ENCODE measurements around the gene FOXP4.

FOXP4 gene

DNA sequence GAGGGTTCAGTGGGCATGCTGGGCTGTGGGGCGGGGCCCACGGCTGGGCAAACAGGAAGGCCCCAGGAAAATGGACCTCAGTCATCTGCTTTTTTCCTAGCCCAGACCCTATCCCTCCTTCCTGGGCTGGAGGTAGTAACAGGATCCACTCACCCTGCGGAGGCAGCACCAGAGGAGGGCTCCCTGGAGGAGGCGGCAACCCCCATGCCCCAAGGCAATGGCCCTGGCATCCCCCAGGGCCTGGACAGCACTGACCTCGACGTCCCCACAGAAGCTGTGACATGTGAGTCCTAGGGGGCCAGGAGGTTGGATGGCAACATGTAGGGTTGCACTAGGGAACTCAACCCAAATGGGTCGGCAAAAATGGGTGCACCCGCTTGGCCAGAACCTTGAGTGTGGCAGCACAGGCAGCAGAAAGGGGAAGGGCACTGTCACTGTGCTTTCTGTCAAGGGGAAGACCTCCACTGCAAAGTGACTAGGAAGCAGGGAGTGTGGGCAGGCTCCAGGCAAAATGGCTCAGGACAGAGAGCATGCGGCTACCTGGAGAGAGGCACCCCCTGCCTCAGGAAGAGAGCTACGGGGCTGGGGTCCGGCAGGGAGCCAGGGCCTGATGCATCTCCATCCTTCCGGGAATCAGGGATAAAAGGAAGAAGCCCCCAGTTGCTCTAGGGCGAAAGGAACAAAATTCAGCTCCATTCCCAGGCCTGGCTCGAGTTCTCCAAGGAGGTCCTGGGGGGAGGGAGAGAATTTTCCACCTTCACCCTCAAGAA is 100.0 kb downstream of the FOXP4 start:
- peaks cover 6% of the 10 kb centered on the region for H3K4me1 ChIP-seq (ENCODE audit: control insufficient read depth, insufficient read depth, low read length)
- H3K36me3 ChIP-seq (ENCODE audit: control insufficient read depth in 2 of 2, insufficient read depth in 2 of 2, low read length in 2 of 2): no peaks in the 10 kb centered on the region
- H3K4me3 ChIP-seq (ENCODE audit: low read length in 2 of 2): no peak overlapping the region
- no peaks in the 10 kb centered on the region for H3K9me3 ChIP-seq (ENCODE audit: control insufficient read depth in 2 of 2, low read length in 2 of 2)
- H3K27ac ChIP-seq (ENCODE audit: low read length): no peak overlapping the region
- no peak overlapping the region for H3K9ac ChIP-seq (ENCODE audit: low read length in 2 of 2)
- H3K27me3 ChIP-seq (ENCODE audit: control insufficient read depth in 1 of 2, insufficient read depth in 2 of 2, low read length in 2 of 2): peaks cover 0 to 2% of the 10 kb centered on the region in 2 donors

DNA sequence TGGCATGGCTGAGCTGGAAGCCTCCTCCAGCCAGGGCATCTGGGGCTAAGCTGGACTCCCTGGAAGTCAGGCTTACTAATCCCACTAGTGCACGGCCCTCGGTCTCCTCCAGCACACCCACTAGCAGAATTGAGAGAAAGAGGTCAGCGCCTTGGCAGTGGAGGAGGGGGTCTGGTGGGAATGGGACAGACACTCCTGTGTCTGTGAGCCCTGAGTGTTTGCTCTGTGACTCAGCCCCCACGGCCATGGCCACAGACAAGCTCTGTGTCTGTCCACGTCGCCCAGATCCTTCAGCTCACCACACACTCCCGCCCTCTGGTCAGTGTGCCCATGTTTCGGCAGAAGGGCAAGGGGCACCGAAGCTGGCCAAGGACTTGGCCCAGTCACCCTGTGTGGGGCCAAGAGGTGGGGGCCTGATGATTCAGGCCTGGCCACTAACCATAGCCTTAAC is 100.9 kb downstream of the FOXP4 start:
- no peak overlapping the region for H3K9ac ChIP-seq (ENCODE audit: low read length in 2 of 2)
- H3K4me1 ChIP-seq (ENCODE audit: control insufficient read depth, insufficient read depth, low read length): peaks cover 6% of the 10 kb centered on the region
- no peak overlapping the region for H3K27ac ChIP-seq (ENCODE audit: low read length)
- no peaks in the 10 kb centered on the region for H3K9me3 ChIP-seq (ENCODE audit: control insufficient read depth in 2 of 2, low read length in 2 of 2)
- H3K27me3 ChIP-seq (ENCODE audit: control insufficient read depth in 1 of 2, insufficient read depth in 2 of 2, low read length in 2 of 2): peaks cover 0 to 2% of the 10 kb centered on the region in 2 donors
- no peak overlapping the region for H3K4me3 ChIP-seq (ENCODE audit: low read length in 2 of 2)
- no peaks in the 10 kb centered on the region for H3K36me3 ChIP-seq (ENCODE audit: control insufficient read depth in 2 of 2, insufficient read depth in 2 of 2, low read length in 2 of 2)

DNA sequence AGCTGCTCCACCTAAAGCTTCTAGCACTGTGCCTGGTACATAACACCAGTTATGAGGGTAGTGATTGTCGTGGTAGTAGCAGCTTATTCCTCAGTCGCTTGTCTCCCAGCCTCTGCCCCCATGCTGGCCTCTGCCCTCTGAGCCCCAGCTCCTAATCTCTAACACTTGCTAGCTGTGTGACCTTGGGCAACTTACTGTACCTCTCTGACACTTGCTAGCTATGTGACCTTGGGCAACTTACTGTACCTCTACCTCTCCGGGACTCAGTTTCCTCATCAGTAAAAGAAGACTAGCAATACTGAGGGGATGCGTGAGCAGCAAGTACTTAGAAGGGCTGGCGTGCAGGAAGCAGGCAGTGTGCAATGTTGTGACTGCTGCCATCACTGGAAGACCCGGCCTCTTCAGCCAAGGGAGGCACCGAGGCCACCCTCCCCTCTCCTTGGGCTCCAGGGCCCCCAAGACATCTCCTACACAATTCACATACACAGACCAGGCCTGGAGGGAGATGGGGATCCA is 101.9 kb downstream of the FOXP4 start:
- H3K9ac ChIP-seq (ENCODE audit: low read length in 2 of 2): no peak overlapping the region
- H3K36me3 ChIP-seq (ENCODE audit: control insufficient read depth in 2 of 2, insufficient read depth in 2 of 2, low read length in 2 of 2): no peaks in the 10 kb centered on the region
- H3K4me3 ChIP-seq (ENCODE audit: low read length in 2 of 2): no peak overlapping the region
- H3K9me3 ChIP-seq (ENCODE audit: control insufficient read depth in 2 of 2, low read length in 2 of 2): no peaks in the 10 kb centered on the region
- peaks cover 0 to 2% of the 10 kb centered on the region in 2 donors for H3K27me3 ChIP-seq (ENCODE audit: control insufficient read depth in 1 of 2, insufficient read depth in 2 of 2, low read length in 2 of 2)
- H3K4me1 ChIP-seq (ENCODE audit: control insufficient read depth, insufficient read depth, low read length): peaks cover 2% of the 10 kb centered on the region
- no peak overlapping the region for H3K27ac ChIP-seq (ENCODE audit: low read length)

DNA sequence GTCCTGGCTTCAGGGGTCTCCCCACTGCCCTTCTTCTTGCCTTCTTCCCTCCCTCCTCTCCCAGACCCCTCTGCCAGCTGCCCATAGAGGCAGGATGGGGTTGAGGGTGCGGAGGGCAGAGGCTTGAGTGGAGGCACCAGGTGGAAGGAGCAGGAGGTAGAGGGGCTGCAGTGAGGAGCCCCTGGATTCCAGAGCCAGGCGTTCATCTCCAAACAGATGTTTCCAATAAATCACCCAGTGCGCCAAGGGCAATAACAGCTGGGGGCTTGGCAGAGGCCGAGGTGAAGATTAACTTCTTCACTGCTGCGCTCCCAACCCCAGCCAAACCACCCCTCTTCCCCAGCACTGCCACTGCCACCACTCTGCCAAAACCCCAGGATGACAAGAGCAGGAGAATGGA is 102.7 kb downstream of the FOXP4 start:
- Histone ChIP-seq H3K4me3 (ENCODE audit: low read length in 2 of 2) (no peak overlapping the region), H3K27ac (ENCODE audit: low read length) (no peak overlapping the region), H3K9me3 (ENCODE audit: control insufficient read depth in 2 of 2, low read length in 2 of 2) (no peaks in the 10 kb centered on the region), H3K4me1 (ENCODE audit: control insufficient read depth, insufficient read depth, low read length) (peaks cover 2% of the 10 kb centered on the region), H3K9ac (ENCODE audit: low read length in 2 of 2) (no peak overlapping the region), H3K36me3 (ENCODE audit: control insufficient read depth in 2 of 2, insufficient read depth in 2 of 2, low read length in 2 of 2) (no peaks in the 10 kb centered on the region), H3K27me3 (ENCODE audit: control insufficient read depth in 1 of 2, insufficient read depth in 2 of 2, low read length in 2 of 2) (peaks cover 0 to 2% of the 10 kb centered on the region in 2 donors)

DNA sequence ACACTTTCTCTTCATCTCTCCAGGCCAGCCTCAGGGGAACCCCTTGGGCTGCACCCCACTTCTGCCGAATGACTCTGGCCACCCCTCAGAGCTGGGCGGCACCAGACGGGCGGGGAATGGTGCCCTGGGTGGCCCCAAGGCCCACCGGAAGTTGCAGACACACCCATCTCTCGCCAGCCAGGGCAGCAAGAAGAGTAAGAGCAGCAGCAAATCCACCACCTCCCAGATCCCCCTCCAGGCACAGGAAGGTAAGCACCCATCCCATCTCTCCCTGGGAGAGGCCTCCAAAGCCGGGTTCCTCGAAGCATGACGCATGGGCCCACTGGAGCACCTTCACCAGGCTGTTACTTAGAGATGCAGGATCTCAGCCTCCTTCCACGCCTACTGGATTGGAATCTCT is 103.4 kb downstream of the FOXP4 start:
- Histone ChIP-seq H3K4me3 (ENCODE audit: low read length in 2 of 2) (no peak overlapping the region), H3K27ac (ENCODE audit: low read length) (no peak overlapping the region), H3K9me3 (ENCODE audit: control insufficient read depth in 2 of 2, low read length in 2 of 2) (no peaks in the 10 kb centered on the region), H3K27me3 (ENCODE audit: control insufficient read depth in 1 of 2, insufficient read depth in 2 of 2, low read length in 2 of 2) (peaks cover 0 to 2% of the 10 kb centered on the region in 2 donors), H3K36me3 (ENCODE audit: control insufficient read depth in 2 of 2, insufficient read depth in 2 of 2, low read length in 2 of 2) (no peaks in the 10 kb centered on the region), H3K4me1 (ENCODE audit: control insufficient read depth, insufficient read depth, low read length) (peaks cover 2% of the 10 kb centered on the region), H3K9ac (ENCODE audit: low read length in 2 of 2) (no peak overlapping the region)

DNA sequence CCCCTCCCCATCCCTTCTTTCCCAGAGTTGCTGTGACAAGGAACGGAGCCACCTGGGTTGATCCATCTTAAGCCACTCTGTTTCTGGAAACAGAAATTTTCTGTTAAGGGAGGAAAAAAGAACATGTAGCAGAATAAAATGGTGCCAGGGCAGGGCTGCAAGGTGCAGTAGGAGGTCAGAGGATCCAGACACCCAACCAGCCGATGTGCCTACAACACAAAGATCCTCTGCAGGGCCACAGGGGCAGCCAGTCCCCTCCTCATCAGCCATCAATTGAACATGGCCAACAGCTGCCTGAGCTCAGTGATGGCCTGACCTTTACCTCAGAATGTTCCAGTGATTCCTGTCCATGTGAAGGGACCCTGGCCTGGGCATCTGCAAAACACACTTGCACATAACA is 103.9 kb downstream of the FOXP4 start:
- Histone ChIP-seq H3K27me3 (ENCODE audit: control insufficient read depth in 1 of 2, insufficient read depth in 2 of 2, low read length in 2 of 2) (peaks cover 0 to 2% of the 10 kb centered on the region in 2 donors), H3K27ac (ENCODE audit: low read length) (no peak overlapping the region), H3K9me3 (ENCODE audit: control insufficient read depth in 2 of 2, low read length in 2 of 2) (no peaks in the 10 kb centered on the region), H3K9ac (ENCODE audit: low read length in 2 of 2) (no peak overlapping the region), H3K4me3 (ENCODE audit: low read length in 2 of 2) (no peak overlapping the region), H3K4me1 (ENCODE audit: control insufficient read depth, insufficient read depth, low read length) (peaks cover 2% of the 10 kb centered on the region), H3K36me3 (ENCODE audit: control insufficient read depth in 2 of 2, insufficient read depth in 2 of 2, low read length in 2 of 2) (no peaks in the 10 kb centered on the region)

DNA sequence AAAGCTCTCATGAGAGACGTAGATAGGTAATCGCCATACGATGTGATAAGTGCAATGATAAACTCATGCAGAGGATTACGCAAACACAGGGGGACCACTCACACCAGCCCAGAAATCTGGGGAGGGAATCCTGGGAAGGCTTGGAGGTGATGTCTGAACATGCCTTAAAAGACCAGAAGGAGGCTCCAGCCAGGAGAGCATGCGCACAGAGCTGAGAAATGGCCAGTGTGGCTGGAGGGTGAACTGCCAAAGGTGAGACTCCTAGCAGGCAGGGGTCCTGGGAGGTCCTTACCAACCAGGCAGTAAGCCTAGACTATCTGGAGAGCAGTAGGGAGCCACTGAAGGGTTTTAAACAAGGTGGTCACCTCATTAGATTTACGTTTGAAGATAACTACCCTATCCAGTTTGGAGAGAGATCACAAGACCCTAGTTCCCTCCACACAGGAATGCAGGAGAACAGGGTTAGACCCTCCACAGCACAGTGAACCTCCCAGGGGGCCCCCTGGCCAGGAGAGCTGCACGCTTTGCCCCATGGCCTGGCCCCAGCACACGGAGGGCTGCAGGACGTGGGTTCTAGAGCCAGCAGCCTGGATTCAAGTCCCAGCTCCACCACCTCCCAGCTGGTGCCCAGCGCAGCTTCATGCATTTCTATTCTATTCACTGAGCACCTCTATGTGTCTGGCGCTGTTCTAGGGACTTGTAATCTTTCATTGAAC is 105.2 kb downstream of the FOXP4 start:
- H3K27me3 ChIP-seq (ENCODE audit: control insufficient read depth in 1 of 2, insufficient read depth in 2 of 2, low read length in 2 of 2): peaks cover 2% of the 10 kb centered on the region in 2 donors
- no peak overlapping the region for H3K4me3 ChIP-seq (ENCODE audit: low read length in 2 of 2)
- H3K9ac ChIP-seq (ENCODE audit: low read length in 2 of 2): no peak overlapping the region
- no peaks in the 10 kb centered on the region for H3K9me3 ChIP-seq (ENCODE audit: control insufficient read depth in 2 of 2, low read length in 2 of 2)
- peaks cover 8% of the 10 kb centered on the region for H3K4me1 ChIP-seq (ENCODE audit: control insufficient read depth, insufficient read depth, low read length)
- H3K36me3 ChIP-seq (ENCODE audit: control insufficient read depth in 2 of 2, insufficient read depth in 2 of 2, low read length in 2 of 2): no peaks in the 10 kb centered on the region
- no peak overlapping the region for H3K27ac ChIP-seq (ENCODE audit: low read length)

Measured in stomach smooth muscle (tissue), 2 donors.